Panc1 (cell line): ENCODE data around the gene EPN2. TPM values are rescaled to one million over a fixed set of nuclear protein-coding genes. Genes with fewer than 3 reads are reported as not detected.

Source experiments
- ATAC-seq: fragments of 200-7000 bp; cut with Tn5 transposase; 2 replicates; pipeline ENCODE4 v1.9.1; 2020; ENCODE audit warnings: mild to moderate bottlenecking, moderate library complexity
- BruUV-seq: library from RNA; stranded (reverse); fragments of 400-500 nt; replicated peaks from 2 replicates; lab custom pipeline; 2021; lab: Mats Ljungman, UMichigan
- CTCF ChIA-PET: fragments of 300-600 bp; sonication (Branson Sonifier 250); formaldehyde crosslinking; loops from one replicate; lab custom pipeline; 2022; ENCODE audit warnings: antibody characterized with exemption; lab: Charles Lee
- POLR2A ChIA-PET: fragments of 300-600 bp; sonication (Branson Sonifier 250); formaldehyde crosslinking; loops from one replicate; lab custom pipeline; 2022; ENCODE audit warnings: antibody characterized with exemption; lab: Charles Lee
- DNase-seq: peaks from one replicate; pipeline ENCODE4 v3.0.0-alpha.2; 2010; ENCODE audit warnings: low read depth, low spot score
- H3K27ac ChIP-seq: 2 replicates; pipeline ENCODE4 v1.5.1; 2011; ENCODE audit warnings: mild to moderate bottlenecking, low read length, inconsistent platforms
- H3K27me3 ChIP-seq: fragments of 200-500 bp; sonication (Bioruptor generic); 2 replicates; pipeline ENCODE4 v1.6.0; 2014; ENCODE audit warnings: low read length, inconsistent platforms; ENCODE audit not compliant: control insufficient read depth, insufficient read depth
- H3K36me3 ChIP-seq: fragments of 200-500 bp; sonication (Bioruptor generic); 2 replicates; pipeline ENCODE4 v1.5.1; 2014; ENCODE audit warnings: inconsistent platforms, mild to moderate bottlenecking, low read length, moderate library complexity; ENCODE audit not compliant: control insufficient read depth, insufficient read depth
- H3K4me1 ChIP-seq: 2 replicates; pipeline ENCODE4 v1.5.1; 2011; ENCODE audit warnings: inconsistent platforms, mild to moderate bottlenecking, low read length, moderate library complexity; ENCODE audit not compliant: control insufficient read depth, insufficient read depth
- H3K4me3 ChIP-seq, 2 experiments: 2 replicates each; pipeline ENCODE4 v1.5.1; 2011 to 2012; ENCODE audit warnings: low read depth in 2 of 2, low read length in 2 of 2, mild to moderate bottlenecking in 2 of 2, inconsistent platforms in 1 of 2, moderate library complexity in 1 of 2
- H3K9me3 ChIP-seq: fragments of 200-500 bp; sonication (Bioruptor generic); 2 replicates; pipeline ENCODE4 v1.5.1; 2014; ENCODE audit warnings: low read depth, mild to moderate bottlenecking, inconsistent platforms, low read length, moderate library complexity; ENCODE audit not compliant: control insufficient read depth, insufficient read depth
- CTCF ChIP-seq: fragments of 450-650 bp; IDR thresholded peaks from 2 replicates; pipeline ENCODE4 v1.5.1; 2017; ENCODE audit warnings: mild to moderate bottlenecking
- POLR2AphosphoS5 ChIP-seq: IDR thresholded peaks from 2 replicates; pipeline ENCODE4 v1.6.1; 2012; ENCODE audit warnings: mild to moderate bottlenecking, low read depth, low read length, moderate library complexity
- REST ChIP-seq, 2 experiments: IDR thresholded peaks; 2 replicates each; pipeline ENCODE4 v1.6.1; 2011 to 2012; ENCODE audit warnings: low read depth in 2 of 2, control low read depth in 1 of 2, low read length in 1 of 2, mild to moderate bottlenecking in 1 of 2, moderate library complexity in 1 of 2; ENCODE audit not compliant: insufficient read depth in 1 of 2
- SIN3A ChIP-seq: IDR thresholded peaks from 2 replicates; pipeline ENCODE4 v1.6.1; 2012; ENCODE audit warnings: low read depth, mild to moderate bottlenecking, low read length, moderate library complexity, borderline replicate concordance; ENCODE audit not compliant: insufficient read depth
- TCF7L2 ChIP-seq: IDR thresholded peaks from 2 replicates; pipeline ENCODE4 v1.6.1; 2011; ENCODE audit warnings: mild to moderate bottlenecking, low read depth, low read length, inconsistent platforms
- in situ Hi-C: cut with HindIII; loops from 2 replicates; pipeline ENCODE4 v1.10.0; 2016; ENCODE audit warnings: low sequenced_read_pairs, low pct_unique_long_range_greater_than_20kb
- intact Hi-C: fragments of 100-400 bp; cut with micrococcal nuclease; formaldehyde crosslinking; loops from one replicate; pipeline ENCODE4 v1.10.0; 2022; ENCODE audit not compliant: unreplicated experiment
- total RNA-seq: library from RNA; stranded (reverse); gene quantifications from one replicate; pipeline ENCODE4 v1.2.1, GENCODE V29; 2021; ENCODE audit not compliant: unreplicated experiment

EPN2 gene
- total RNA-seq, 1 experiment from 2014 or later: 35.0 TPM

GRCh38 chr17:19281161-19281560, 44.0 kb downstream of the EPN2 start:
- CTCF ChIA-PET: no interaction called here

GRCh38 chr17:19284005-19284959, 47.1 kb downstream of the EPN2 start:
- ChIA-PET CTCF (no interaction called here), POLR2A (no interaction called here)
- H3K9me3 ChIP-seq: no peaks in the 10 kb centered on the region
- no peaks in the 10 kb centered on the region for H3K27me3 ChIP-seq
- H3K4me3 ChIP-seq: no peak overlapping the region
- no peak for DNase-seq
- H3K4me1 ChIP-seq: no peaks in the 10 kb centered on the region; the same call in 1 of the 2 replicates
- H3K27ac ChIP-seq: no peak overlapping the region
- no peak for TF ChIP-seq TCF7L2
- no peak for TF ChIP-seq SIN3A
- no peak for TF ChIP-seq REST (IDR thresholded peaks at IDR 0.05; ENCODE audit: insufficient read depth in 1 of 2, low read depth in 2 of 2, low read length in 1 of 2)
- no peak for TF ChIP-seq POLR2AphosphoS5
- TF ChIP-seq CTCF: no peak
- no peaks in the 10 kb centered on the region for H3K36me3 ChIP-seq
- no TSS peak for BruUV-seq
- ATAC-seq: no peak
- intact Hi-C loops: no loop called here
- in situ Hi-C loops: no loop called here

More at GRCh38 chr17:19281161-19281560, 44.0 kb downstream of the EPN2 start:
- BruUV-seq: no TSS peak
- no peak for DNase-seq
- in situ Hi-C loops: no loop called here
- H3K4me3 ChIP-seq: no peak overlapping the region
- no peak for TF ChIP-seq CTCF
- H3K27ac ChIP-seq: no peak overlapping the region
- ATAC-seq: no peak
- H3K9me3 ChIP-seq: no peaks in the 10 kb centered on the region
- POLR2A ChIA-PET: no interaction called here
- no peaks in the 10 kb centered on the region for H3K27me3 ChIP-seq
- intact Hi-C loops: no loop called here
- no peaks in the 10 kb centered on the region for H3K36me3 ChIP-seq
- H3K4me1 ChIP-seq: no peaks in the 10 kb centered on the region
